Omental fat pad (tissue), 4 donors: ENCODE data around the gene EML1. TPM values are rescaled to one million over a fixed set of nuclear protein-coding genes. Genes with fewer than 3 reads are reported as not detected.

Experiments
- ATAC-seq: fragments of 150-250 bp; one replicate; pipeline ENCODE4 v1.9.1; 2016; ENCODE audit warnings: mild to moderate bottlenecking, moderate library complexity; ENCODE audit not compliant: low FRiP score
- DNase-seq: peaks from one replicate; pipeline ENCODE4 v3.0.0-alpha.2; 2019; ENCODE audit warnings: low spot score
- total RNA-seq, 4 donors: library from RNA; depleted of rRNA; stranded (reverse); fragments of >200 nt; gene quantifications; one replicate each; pipeline ENCODE4 v1.1.0, GENCODE V29; 2016
- TF ChIP-seq, protein P1 (sequence below), 3 donors: fragments of 450-650 bp; IDR thresholded peaks; one replicate each; pipeline ENCODE4 v1.5.1; 2016 to 2017; ENCODE audit warnings: antibody characterized with exemption in 3 of 3, mild to moderate bottlenecking in 3 of 3, moderate library complexity in 2 of 3

The EML1 gene
- total RNA-seq, 4 donors from 2014 or later, result 33.2 to 88.0 (median 43.5) TPM

DNA sequence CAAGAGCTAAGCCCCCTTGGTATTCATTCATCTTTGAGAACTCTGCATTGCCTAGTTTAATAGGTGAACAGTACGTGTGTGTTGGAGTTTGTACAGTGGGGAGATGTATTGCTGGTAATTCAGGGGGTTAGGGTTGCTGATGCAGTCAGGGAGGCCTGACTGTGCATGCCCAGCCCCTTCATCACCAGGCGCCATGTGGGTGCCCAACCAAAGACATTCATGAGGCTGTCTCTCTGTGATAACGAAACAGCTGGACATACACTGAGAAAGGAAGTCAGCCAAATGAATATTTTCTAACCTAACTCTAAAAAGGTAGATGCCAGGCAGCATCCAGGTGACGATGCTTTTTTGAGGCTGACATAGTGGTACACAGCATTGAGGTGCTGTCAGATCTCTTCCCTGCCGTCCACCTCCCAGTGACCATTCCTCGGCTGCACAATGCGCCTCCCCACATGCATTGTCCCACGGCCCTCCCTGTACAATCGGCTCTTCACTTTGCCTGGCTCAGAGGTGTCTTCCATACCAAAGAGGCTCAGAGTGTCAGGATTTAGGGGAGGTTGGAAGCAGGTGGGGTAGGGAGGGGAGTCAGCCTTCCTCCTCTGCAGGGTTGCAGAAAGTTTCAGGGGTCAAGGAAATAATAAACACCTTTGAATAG, 19.0 kb downstream of the EML1 start:
- no peak for DNase-seq
- no peak for ATAC-seq
- TF ChIP-seq, protein P1, sequence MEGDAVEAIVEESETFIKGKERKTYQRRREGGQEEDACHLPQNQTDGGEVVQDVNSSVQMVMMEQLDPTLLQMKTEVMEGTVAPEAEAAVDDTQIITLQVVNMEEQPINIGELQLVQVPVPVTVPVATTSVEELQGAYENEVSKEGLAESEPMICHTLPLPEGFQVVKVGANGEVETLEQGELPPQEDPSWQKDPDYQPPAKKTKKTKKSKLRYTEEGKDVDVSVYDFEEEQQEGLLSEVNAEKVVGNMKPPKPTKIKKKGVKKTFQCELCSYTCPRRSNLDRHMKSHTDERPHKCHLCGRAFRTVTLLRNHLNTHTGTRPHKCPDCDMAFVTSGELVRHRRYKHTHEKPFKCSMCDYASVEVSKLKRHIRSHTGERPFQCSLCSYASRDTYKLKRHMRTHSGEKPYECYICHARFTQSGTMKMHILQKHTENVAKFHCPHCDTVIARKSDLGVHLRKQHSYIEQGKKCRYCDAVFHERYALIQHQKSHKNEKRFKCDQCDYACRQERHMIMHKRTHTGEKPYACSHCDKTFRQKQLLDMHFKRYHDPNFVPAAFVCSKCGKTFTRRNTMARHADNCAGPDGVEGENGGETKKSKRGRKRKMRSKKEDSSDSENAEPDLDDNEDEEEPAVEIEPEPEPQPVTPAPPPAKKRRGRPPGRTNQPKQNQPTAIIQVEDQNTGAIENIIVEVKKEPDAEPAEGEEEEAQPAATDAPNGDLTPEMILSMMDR (IDR thresholded peaks at IDR 0.05), result no peak

DNA sequence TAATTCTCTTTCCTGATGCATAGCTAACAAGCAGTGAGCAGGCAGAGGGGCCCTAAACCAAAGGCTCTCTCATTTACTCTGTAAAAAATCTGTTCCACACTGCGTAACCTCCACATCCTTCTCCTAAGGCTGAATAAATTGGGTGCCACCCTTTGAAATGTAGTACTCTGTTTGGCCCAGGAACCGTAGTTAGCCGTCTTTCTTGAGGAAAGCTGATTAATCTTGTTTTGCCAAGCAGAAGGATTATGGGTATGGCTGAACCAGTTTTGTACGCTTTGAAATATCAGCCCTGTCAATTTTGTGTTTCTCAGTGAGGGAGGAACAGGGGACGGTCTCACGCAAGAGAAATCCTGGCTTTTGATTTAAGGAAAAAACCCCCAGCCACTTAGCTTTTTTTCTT, 19.7 kb downstream of the EML1 start:
- TF ChIP-seq, protein P1 (IDR thresholded peaks at IDR 0.05), result no peak
- no peak for DNase-seq
- no peak for ATAC-seq

DNA sequence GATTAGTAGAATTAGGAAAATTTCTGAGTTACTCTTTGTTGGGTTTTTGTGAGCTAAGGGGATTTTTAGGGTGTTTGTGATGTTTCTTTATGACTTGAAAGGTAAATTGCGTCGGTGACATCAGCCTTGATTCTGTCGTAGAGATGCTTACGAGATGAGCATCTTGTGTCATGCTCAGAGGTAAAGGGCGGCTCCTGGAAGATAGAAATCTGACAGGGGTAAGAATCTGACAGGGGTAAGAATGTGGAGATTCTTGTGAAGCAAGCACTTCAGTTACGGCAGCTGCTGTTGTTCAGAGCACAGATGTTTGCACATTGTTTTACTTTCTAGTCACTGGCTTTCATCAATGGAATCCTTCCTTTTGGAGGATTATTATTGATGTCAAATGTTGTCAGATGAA, 22.5 kb downstream of the EML1 start:
- ATAC-seq (no peak), DNase-seq (no peak)
- TF ChIP-seq, protein P1 (IDR thresholded peaks at IDR 0.05), result no peak

DNA sequence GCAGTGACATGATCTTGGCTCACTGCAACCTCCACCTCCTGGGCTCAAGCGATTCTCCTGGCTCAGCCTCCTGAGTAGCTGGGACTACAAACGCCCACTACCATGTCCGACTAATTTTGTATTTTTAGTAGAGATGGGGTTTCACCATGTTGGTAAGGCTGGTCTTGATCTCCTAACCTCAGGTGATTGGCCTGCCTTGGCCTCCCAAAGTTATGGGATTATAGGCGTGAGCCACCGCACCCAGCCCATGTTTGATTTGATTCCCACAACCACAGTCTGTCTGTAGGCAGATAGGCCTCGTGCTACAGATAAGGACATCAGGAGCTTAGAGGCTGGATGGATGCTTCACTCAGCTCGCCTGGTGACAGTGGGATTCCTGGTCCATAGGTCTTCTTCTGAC, 23.0 kb downstream of the EML1 start:
- TF ChIP-seq, protein P1 (IDR thresholded peaks at IDR 0.05), result no peak
- no peak for DNase-seq
- no peak for ATAC-seq

DNA sequence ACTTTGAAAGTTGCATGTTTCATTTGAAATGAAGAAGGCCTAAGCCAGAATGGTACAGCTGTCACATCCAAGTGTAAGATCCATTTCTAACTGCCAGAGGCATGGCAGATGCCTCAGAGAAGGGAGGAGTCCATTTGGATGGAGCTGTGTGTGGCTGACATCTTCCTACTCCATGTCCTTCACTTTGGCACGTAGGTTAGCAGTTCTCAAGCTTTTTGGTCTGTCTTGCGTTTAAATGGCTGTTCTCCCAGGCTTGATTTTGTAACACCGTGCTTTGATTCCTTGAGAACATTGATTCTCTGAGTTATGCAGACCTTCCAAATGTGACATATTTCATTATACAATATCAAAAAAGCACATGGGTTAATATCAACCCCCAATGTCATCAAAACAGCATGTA, 23.4 kb downstream of the EML1 start:
- TF ChIP-seq, protein P1 (IDR thresholded peaks at IDR 0.05), result no peak
- DNase-seq, result no peak
- ATAC-seq, result no peak

DNA sequence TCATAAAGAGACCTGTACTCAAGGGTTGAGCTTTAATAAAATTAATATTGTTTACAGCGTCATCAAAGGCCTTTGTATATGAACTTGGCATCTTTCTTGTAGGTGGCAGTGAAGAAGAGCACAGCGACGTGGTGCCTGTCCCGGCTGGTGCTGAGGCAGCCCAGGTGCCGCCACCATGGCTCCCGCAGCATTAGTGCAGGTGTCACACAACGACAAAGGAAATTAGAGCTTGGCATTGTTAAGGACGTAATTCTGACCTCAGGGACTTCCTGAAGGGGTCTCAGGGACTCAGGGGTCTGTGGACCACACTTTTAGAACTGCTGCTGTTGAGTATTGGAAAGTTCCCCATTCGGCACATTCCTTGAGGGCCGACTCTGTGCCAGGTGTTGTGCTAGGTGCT, 24.1 kb downstream of the EML1 start:
- TF ChIP-seq, protein P1 (IDR thresholded peaks at IDR 0.05), result no peak
- ATAC-seq (no peak), DNase-seq (no peak)

DNA sequence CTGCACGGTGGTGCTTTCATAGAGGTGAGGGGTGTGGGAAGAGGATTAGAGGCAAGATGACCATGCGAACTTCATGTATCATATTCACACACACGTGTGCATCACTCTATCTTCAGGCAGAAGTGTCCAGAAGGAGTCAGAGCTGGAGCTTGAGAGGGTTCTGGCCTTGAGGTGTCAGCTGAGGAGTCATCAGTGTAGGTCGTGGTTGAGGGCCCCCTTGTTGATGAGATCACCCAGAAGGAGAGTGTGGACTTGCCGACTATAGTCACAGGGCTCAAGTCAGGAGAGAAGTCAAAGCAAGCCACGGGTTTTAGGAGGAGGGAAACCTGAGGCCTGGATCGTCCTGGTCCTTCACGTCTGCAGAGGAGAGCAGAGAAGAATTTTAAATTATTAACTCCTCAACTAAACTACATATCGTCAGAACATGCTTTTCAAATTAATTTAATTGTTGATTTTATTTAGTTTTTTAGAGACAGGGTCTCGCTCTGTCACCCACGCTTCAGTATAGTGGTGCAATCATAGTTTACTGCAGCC, 25.4 kb downstream of the EML1 start:
- ATAC-seq, result no peak
- TF ChIP-seq, protein P1 (IDR thresholded peaks at IDR 0.05), result no peak
- DNase-seq, result no peak
